ENCODE measurements around the gene NHERF2.

DNA sequence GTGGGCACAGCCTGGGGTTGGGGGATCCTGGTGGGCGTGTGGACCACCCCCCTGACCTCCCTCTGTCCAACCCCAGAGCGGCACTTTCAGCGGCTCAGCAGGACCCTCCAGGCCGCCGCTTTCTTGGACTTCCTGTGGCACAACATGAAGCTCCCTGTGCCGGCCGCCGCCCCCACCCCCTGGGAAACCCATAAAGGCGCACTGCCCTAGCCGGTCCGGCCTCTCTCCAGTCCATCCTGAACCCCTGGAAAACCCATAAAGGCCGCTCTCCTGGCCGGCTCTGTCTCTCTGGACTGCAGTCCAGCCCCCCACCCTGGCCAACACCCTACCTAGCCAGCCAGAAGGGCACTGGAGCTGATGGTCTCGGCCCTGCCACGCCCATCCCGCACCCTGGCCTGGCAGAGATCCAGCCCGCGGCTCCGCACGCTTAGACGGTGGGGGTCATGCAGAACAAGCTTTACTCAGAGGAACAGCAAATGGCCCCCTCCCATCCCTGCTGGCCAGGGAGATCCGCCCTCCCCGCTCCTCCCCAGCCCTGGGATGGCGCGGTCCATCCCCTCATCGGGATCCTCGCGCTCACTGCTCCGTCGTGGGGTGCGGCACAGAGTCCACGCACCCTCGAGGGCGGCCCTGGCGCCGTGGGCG, 48.1 kb upstream of the NHERF2 start:
- TF ChIP-seq, protein P1, sequence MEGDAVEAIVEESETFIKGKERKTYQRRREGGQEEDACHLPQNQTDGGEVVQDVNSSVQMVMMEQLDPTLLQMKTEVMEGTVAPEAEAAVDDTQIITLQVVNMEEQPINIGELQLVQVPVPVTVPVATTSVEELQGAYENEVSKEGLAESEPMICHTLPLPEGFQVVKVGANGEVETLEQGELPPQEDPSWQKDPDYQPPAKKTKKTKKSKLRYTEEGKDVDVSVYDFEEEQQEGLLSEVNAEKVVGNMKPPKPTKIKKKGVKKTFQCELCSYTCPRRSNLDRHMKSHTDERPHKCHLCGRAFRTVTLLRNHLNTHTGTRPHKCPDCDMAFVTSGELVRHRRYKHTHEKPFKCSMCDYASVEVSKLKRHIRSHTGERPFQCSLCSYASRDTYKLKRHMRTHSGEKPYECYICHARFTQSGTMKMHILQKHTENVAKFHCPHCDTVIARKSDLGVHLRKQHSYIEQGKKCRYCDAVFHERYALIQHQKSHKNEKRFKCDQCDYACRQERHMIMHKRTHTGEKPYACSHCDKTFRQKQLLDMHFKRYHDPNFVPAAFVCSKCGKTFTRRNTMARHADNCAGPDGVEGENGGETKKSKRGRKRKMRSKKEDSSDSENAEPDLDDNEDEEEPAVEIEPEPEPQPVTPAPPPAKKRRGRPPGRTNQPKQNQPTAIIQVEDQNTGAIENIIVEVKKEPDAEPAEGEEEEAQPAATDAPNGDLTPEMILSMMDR (IDR thresholded peaks at IDR 0.05), result no peak
- TF ChIP-seq POLR2A (IDR thresholded peaks at IDR 0.05), result no peak
